GM23338 (cell line): ENCODE results near the gene GSG1L. TPM values are rescaled to one million over a fixed set of nuclear protein-coding genes. Genes with fewer than 3 reads are reported as not detected.

Experiments used
- ATAC-seq: fragments of 200-7000 bp; cut with Tn5 transposase; 3 replicates; pipeline ENCODE4 v1.9.1; 2020
- DNase-seq: peaks from one replicate; pipeline ENCODE4 v3.0.0-alpha.2; 2015; ENCODE audit warnings: low spot score
- H2AFZ ChIP-seq: fragments of 200-600 bp; sonication (generic); 2 replicates; pipeline ENCODE4 v1.8.0; 2016; ENCODE audit warnings: antibody characterized with exemption, mild to moderate bottlenecking, moderate library complexity
- H3F3A ChIP-seq: fragments of 200-600 bp; sonication (generic); replicated peaks from 2 replicates; pipeline ENCODE4 v1.8.0; 2017; ENCODE audit warnings: antibody characterized with exemption, mixed run types, low read depth
- H3K27ac ChIP-seq: fragments of 200-600 bp; sonication (generic); 2 replicates; pipeline ENCODE4 v1.6.1; 2016; ENCODE audit warnings: low read depth
- H3K27me3 ChIP-seq: fragments of 200-600 bp; sonication (generic); 2 replicates; pipeline ENCODE4 v1.8.0; 2016; ENCODE audit warnings: mild to moderate bottlenecking, mixed run types, moderate library complexity; ENCODE audit not compliant: insufficient read depth
- H3K36me3 ChIP-seq: fragments of 200-600 bp; sonication (generic); 2 replicates; pipeline ENCODE4 v1.8.0; 2016; ENCODE audit warnings: mild to moderate bottlenecking; ENCODE audit not compliant: insufficient read depth
- H3K4me1 ChIP-seq: fragments of 200-600 bp; sonication (generic); 2 replicates; pipeline ENCODE4 v1.8.0; 2016; ENCODE audit warnings: mild to moderate bottlenecking, moderate library complexity; ENCODE audit not compliant: insufficient read depth
- H3K4me2 ChIP-seq: fragments of 200-600 bp; sonication (generic); 2 replicates; pipeline ENCODE4 v1.7.1; 2017; ENCODE audit warnings: mixed run types
- H3K4me3 ChIP-seq: fragments of 200-600 bp; sonication (generic); 2 replicates; pipeline ENCODE4 v1.6.1; 2016; ENCODE audit warnings: mixed run types
- H3K79me2 ChIP-seq: fragments of 200-600 bp; sonication (generic); replicated peaks from 2 replicates; pipeline ENCODE4 v1.8.0; 2017; ENCODE audit warnings: mild to moderate bottlenecking; ENCODE audit not compliant: insufficient read depth
- H3K9me2 ChIP-seq: fragments of 200-600 bp; sonication (generic); 2 replicates; pipeline ENCODE4 v1.8.0; 2017; ENCODE audit not compliant: insufficient read depth
- H4K20me1 ChIP-seq: fragments of 200-600 bp; sonication (generic); replicated peaks from 2 replicates; pipeline ENCODE4 v1.8.0; 2017; ENCODE audit warnings: mild to moderate bottlenecking; ENCODE audit not compliant: insufficient read depth
- H3K27ac Mint-ChIP-seq: 2 replicates; pipeline ENCODE4 v1.8.0; 2020; ENCODE audit warnings: inconsistent platforms, mild to moderate bottlenecking, moderate library complexity, mixed read lengths
- H3K27me3 Mint-ChIP-seq: 3 replicates; pipeline ENCODE4 v1.8.0; 2022; ENCODE audit warnings: low read depth, mild to moderate bottlenecking, moderate library complexity, mixed read lengths, inconsistent platforms; ENCODE audit not compliant: insufficient read depth, poor library complexity
- H3K36me3 Mint-ChIP-seq: 3 replicates; pipeline ENCODE4 v1.8.0; 2021; ENCODE audit warnings: low read depth, mild to moderate bottlenecking, inconsistent platforms, moderate library complexity, mixed read lengths
- H3K4me1 Mint-ChIP-seq: 3 replicates; pipeline ENCODE4 v1.8.0; 2020; ENCODE audit warnings: mild to moderate bottlenecking, inconsistent platforms, mixed read lengths
- H3K4me3 Mint-ChIP-seq: 3 replicates; pipeline ENCODE4 v1.8.0; 2021; ENCODE audit warnings: moderate library complexity, mild to moderate bottlenecking, inconsistent platforms, mixed read lengths
- H3K9me3 Mint-ChIP-seq: 3 replicates; pipeline ENCODE4 v1.8.0; 2020; ENCODE audit warnings: moderate library complexity, mild to moderate bottlenecking, inconsistent platforms, mixed read lengths
- CREB1 ChIP-seq: fragments of 250-450 bp; sonication (Bioruptor Pico); IDR thresholded peaks from 2 replicates; pipeline ENCODE4 v1.5.0; 2020; ENCODE audit warnings: low read depth, mild to moderate bottlenecking, moderate library complexity
- EZH2 ChIP-seq: fragments of 200-600 bp; sonication (generic); IDR thresholded peaks from one replicate; pipeline ENCODE4 v1.8.0; 2017; ENCODE audit warnings: antibody characterized with exemption, mild to moderate bottlenecking, low read depth; ENCODE audit not compliant: unreplicated experiment
- EZH2phosphoT487 ChIP-seq: fragments of 200-600 bp; sonication (generic); IDR thresholded peaks from one replicate; pipeline ENCODE4 v1.8.1; 2018; ENCODE audit warnings: antibody characterized with exemption; ENCODE audit not compliant: unreplicated experiment
- JUNB ChIP-seq: IDR thresholded peaks from one replicate; pipeline ENCODE4 v1.6.1; 2016; ENCODE audit warnings: antibody characterized with exemption; ENCODE audit not compliant: unreplicated experiment
- NANOG ChIP-seq: IDR thresholded peaks from 2 replicates; pipeline ENCODE4 v1.6.1; 2016; ENCODE audit warnings: antibody characterized with exemption, borderline replicate concordance
- POLR2AphosphoS5 ChIP-seq: IDR thresholded peaks from 2 replicates; pipeline ENCODE4 v1.6.1; 2016; ENCODE audit warnings: antibody characterized with exemption, low read depth
- STAT1 ChIP-seq: IDR thresholded peaks from one replicate; pipeline ENCODE4 v1.6.1; 2016; ENCODE audit warnings: antibody characterized with exemption; ENCODE audit not compliant: unreplicated experiment
- ZNF114 ChIP-seq: fragments of 250-450 bp; sonication (Bioruptor Pico); IDR thresholded peaks from 2 replicates; pipeline ENCODE4 v1.5.0; 2020; ENCODE audit warnings: mild to moderate bottlenecking, moderate library complexity
- ZNF331 ChIP-seq: fragments of 250-450 bp; sonication (Bioruptor Pico); IDR thresholded peaks from 2 replicates; pipeline ENCODE4 v1.5.0; 2020; ENCODE audit warnings: low read depth, mild to moderate bottlenecking, moderate library complexity
- polyA plus RNA-seq: library from polyadenylated mRNA; unstranded; fragments of >200 nt; fragmentation: Nextera tagmentation; extraction: Ambion mirVana; gene quantifications from 2 replicates; pipeline ENCODE4 v1.2.1, GENCODE V29; 2016
- total RNA-seq: library from RNA; depleted of rRNA; stranded (reverse); fragments of >200 nt; shearing (Covaris generic); gene quantifications from 2 replicates; pipeline ENCODE4 v1.2.3, GENCODE V29; 2014
- TF ChIP-seq, protein P1 (sequence below): fragments of 250-450 bp; sonication (Bioruptor Pico); IDR thresholded peaks from 2 replicates; pipeline ENCODE4 v1.5.0; 2020; ENCODE audit warnings: mild to moderate bottlenecking, moderate library complexity
- TF ChIP-seq, protein P2 (sequence below), 2 experiments: fragments of 200-600 bp in 1 of 2; sonication (generic) in 1 of 2; conservative IDR thresholded peaks; 2 replicates each; pipeline versions ENCODE4 v1.5.1 to v1.6.1; 2016 to 2017; ENCODE audit warnings: antibody characterized with exemption in 2 of 2, low read depth in 2 of 2, mild to moderate bottlenecking in 2 of 2, moderate library complexity in 1 of 2
- TF ChIP-seq, protein P3 (sequence below): IDR thresholded peaks from 2 replicates; pipeline ENCODE4 v1.6.1; 2016; ENCODE audit warnings: antibody characterized with exemption
- TF ChIP-seq, protein P4 (sequence below): IDR thresholded peaks from one replicate; pipeline ENCODE4 v1.6.1; 2018; ENCODE audit warnings: antibody characterized with exemption; ENCODE audit not compliant: unreplicated experiment

GSG1L gene
- total and polyA plus RNA-seq, 2 experiments from 2014 or later, result 0.36 to 0.63 TPM

DNA sequence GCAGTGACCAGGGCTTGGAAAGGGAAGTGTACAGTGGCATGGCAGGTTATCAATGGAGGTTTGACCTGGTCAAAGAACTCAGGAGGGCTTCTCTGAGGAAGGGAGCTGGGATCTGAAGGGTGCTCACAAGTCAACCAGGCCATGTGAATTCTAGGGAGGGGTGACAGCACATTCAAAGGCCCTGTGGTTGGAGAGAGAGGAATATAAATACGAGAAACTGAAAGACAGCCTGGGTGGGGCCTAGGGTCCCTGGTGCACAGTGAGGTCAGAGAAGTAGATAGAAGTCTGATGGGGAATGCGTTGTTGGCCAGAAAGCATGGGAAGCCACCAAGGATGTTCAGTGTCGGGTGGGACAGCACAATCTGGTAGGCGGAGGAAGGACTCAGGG lies 302.7 kb downstream of the GSG1L start:
- DNase-seq, result no peak
- Mint-ChIP-seq H3K4me1 (peaks cover 12% of the 10 kb centered on the region), H3K27me3 (peaks cover 3% of the 10 kb centered on the region), H3K36me3 (peaks cover 26% of the 10 kb centered on the region), H3K9me3 (peaks cover 11% of the 10 kb centered on the region; the same call in 2 of the 3 replicates), H3K27ac (no peak overlapping the region), H3K4me3 (no peak overlapping the region)
- Histone ChIP-seq H3K9me2 (no peaks in the 10 kb centered on the region), H3K36me3 (no peaks in the 10 kb centered on the region; the same call in 1 of the 2 replicates), H3K27me3 (no peaks in the 10 kb centered on the region), H3K27ac (no peak overlapping the region), H2AFZ (no peak overlapping the region), H3K4me3 (no peak overlapping the region), H3K79me2 (no peaks in the 10 kb centered on the region), H3F3A (no peaks in the 10 kb centered on the region), H3K4me2 (no peak overlapping the region), H3K4me1 (no peaks in the 10 kb centered on the region), H4K20me1 (no peaks in the 10 kb centered on the region)
- TF ChIP-seq ZNF114 (CRISPR knock-in tag), result no peak
- no peak for TF ChIP-seq EZH2
- no peak for TF ChIP-seq NANOG
- TF ChIP-seq, protein P1, sequence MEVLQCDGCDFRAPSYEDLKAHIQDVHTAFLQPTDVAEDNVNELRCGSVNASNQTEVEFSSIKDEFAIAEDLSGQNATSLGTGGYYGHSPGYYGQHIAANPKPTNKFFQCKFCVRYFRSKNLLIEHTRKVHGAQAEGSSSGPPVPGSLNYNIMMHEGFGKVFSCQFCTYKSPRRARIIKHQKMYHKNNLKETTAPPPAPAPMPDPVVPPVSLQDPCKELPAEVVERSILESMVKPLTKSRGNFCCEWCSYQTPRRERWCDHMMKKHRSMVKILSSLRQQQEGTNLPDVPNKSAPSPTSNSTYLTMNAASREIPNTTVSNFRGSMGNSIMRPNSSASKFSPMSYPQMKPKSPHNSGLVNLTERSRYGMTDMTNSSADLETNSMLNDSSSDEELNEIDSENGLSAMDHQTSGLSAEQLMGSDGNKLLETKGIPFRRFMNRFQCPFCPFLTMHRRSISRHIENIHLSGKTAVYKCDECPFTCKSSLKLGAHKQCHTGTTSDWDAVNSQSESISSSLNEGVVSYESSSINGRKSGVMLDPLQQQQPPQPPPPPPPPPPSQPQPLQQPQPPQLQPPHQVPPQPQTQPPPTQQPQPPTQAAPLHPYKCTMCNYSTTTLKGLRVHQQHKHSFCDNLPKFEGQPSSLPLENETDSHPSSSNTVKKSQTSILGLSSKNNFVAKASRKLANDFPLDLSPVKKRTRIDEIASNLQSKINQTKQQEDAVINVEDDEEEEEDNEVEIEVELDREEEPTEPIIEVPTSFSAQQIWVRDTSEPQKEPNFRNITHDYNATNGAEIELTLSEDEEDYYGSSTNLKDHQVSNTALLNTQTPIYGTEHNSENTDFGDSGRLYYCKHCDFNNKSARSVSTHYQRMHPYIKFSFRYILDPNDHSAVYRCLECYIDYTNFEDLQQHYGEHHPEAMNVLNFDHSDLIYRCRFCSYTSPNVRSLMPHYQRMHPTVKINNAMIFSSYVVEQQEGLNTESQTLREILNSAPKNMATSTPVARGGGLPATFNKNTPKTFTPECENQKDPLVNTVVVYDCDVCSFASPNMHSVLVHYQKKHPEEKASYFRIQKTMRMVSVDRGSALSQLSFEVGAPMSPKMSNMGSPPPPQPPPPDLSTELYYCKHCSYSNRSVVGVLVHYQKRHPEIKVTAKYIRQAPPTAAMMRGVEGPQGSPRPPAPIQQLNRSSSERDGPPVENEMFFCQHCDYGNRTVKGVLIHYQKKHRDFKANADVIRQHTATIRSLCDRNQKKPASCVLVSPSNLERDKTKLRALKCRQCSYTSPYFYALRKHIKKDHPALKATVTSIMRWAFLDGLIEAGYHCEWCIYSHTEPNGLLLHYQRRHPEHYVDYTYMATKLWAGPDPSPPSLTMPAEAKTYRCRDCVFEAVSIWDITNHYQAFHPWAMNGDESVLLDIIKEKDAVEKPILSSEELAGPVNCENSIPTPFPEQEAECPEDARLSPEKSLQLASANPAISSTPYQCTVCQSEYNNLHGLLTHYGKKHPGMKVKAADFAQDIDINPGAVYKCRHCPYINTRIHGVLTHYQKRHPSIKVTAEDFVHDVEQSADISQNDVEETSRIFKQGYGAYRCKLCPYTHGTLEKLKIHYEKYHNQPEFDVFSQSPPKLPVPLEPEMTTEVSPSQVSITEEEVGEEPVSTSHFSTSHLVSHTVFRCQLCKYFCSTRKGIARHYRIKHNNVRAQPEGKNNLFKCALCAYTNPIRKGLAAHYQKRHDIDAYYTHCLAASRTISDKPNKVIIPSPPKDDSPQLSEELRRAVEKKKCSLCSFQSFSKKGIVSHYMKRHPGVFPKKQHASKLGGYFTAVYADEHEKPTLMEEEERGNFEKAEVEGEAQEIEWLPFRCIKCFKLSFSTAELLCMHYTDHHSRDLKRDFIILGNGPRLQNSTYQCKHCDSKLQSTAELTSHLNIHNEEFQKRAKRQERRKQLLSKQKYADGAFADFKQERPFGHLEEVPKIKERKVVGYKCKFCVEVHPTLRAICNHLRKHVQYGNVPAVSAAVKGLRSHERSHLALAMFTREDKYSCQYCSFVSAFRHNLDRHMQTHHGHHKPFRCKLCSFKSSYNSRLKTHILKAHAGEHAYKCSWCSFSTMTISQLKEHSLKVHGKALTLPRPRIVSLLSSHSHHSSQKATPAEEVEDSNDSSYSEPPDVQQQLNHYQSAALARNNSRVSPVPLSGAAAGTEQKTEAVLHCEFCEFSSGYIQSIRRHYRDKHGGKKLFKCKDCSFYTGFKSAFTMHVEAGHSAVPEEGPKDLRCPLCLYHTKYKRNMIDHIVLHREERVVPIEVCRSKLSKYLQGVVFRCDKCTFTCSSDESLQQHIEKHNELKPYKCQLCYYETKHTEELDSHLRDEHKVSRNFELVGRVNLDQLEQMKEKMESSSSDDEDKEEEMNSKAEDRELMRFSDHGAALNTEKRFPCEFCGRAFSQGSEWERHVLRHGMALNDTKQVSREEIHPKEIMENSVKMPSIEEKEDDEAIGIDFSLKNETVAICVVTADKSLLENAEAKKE (CRISPR knock-in tag), result no peak
- no peak for TF ChIP-seq ZNF331
- TF ChIP-seq POLR2AphosphoS5, result no peak
- TF ChIP-seq, protein P2, sequence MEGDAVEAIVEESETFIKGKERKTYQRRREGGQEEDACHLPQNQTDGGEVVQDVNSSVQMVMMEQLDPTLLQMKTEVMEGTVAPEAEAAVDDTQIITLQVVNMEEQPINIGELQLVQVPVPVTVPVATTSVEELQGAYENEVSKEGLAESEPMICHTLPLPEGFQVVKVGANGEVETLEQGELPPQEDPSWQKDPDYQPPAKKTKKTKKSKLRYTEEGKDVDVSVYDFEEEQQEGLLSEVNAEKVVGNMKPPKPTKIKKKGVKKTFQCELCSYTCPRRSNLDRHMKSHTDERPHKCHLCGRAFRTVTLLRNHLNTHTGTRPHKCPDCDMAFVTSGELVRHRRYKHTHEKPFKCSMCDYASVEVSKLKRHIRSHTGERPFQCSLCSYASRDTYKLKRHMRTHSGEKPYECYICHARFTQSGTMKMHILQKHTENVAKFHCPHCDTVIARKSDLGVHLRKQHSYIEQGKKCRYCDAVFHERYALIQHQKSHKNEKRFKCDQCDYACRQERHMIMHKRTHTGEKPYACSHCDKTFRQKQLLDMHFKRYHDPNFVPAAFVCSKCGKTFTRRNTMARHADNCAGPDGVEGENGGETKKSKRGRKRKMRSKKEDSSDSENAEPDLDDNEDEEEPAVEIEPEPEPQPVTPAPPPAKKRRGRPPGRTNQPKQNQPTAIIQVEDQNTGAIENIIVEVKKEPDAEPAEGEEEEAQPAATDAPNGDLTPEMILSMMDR (conservative IDR thresholded peaks at IDR 0.05; ENCODE audit: low read depth in 2 of 2), result no peak
- TF ChIP-seq, protein P3, sequence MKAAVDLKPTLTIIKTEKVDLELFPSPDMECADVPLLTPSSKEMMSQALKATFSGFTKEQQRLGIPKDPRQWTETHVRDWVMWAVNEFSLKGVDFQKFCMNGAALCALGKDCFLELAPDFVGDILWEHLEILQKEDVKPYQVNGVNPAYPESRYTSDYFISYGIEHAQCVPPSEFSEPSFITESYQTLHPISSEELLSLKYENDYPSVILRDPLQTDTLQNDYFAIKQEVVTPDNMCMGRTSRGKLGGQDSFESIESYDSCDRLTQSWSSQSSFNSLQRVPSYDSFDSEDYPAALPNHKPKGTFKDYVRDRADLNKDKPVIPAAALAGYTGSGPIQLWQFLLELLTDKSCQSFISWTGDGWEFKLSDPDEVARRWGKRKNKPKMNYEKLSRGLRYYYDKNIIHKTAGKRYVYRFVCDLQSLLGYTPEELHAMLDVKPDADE, result no peak
- no peak for TF ChIP-seq CREB1 (CRISPR knock-in tag)
- no peak for TF ChIP-seq EZH2phosphoT487
- TF ChIP-seq, protein P4, sequence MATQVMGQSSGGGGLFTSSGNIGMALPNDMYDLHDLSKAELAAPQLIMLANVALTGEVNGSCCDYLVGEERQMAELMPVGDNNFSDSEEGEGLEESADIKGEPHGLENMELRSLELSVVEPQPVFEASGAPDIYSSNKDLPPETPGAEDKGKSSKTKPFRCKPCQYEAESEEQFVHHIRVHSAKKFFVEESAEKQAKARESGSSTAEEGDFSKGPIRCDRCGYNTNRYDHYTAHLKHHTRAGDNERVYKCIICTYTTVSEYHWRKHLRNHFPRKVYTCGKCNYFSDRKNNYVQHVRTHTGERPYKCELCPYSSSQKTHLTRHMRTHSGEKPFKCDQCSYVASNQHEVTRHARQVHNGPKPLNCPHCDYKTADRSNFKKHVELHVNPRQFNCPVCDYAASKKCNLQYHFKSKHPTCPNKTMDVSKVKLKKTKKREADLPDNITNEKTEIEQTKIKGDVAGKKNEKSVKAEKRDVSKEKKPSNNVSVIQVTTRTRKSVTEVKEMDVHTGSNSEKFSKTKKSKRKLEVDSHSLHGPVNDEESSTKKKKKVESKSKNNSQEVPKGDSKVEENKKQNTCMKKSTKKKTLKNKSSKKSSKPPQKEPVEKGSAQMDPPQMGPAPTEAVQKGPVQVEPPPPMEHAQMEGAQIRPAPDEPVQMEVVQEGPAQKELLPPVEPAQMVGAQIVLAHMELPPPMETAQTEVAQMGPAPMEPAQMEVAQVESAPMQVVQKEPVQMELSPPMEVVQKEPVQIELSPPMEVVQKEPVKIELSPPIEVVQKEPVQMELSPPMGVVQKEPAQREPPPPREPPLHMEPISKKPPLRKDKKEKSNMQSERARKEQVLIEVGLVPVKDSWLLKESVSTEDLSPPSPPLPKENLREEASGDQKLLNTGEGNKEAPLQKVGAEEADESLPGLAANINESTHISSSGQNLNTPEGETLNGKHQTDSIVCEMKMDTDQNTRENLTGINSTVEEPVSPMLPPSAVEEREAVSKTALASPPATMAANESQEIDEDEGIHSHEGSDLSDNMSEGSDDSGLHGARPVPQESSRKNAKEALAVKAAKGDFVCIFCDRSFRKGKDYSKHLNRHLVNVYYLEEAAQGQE, result no peak
- no peak for TF ChIP-seq STAT1
- no peak for TF ChIP-seq JUNB
- no peak for ATAC-seq
